Measurements from ENCODE around the gene MBTPS1. TPM values are rescaled to one million over a fixed set of nuclear protein-coding genes. Genes with fewer than 3 reads are reported as not detected.

The MBTPS1 gene
- total and polyA plus RNA-seq, 10 of the 15 experiments (the other 5 are each of a cell fraction or from before 2014, with no cell fraction given): 1.3 to 43.9 (median 35.2) TPM

- TF ChIP-seq GABPA (IDR thresholded peaks at IDR 0.05; ENCODE audit: low read depth) (no peak), ZNF622 (IDR thresholded peaks at IDR 0.05) (no peak), CBX3 (IDR thresholded peaks at IDR 0.05; ENCODE audit: borderline replicate concordance, low read depth) (no peak), MLLT1 (IDR thresholded peaks at IDR 0.05) (no peak), TCF12 (IDR thresholded peaks at IDR 0.05; ENCODE audit: low read depth, low read length) (no peak)
- Histone ChIP-seq H3K27ac (ENCODE audit: control insufficient read depth, insufficient read depth) (no peak overlapping the region), H2AFZ (ENCODE audit: control insufficient read depth, low read depth, low read length) (no peak overlapping the region), H3K9ac (ENCODE audit: control insufficient read depth, insufficient read depth, low read length) (no peak overlapping the region), H3K27me3 (replicated peaks in 1 of 2; ENCODE audit: control insufficient read depth in 2 of 2, insufficient read depth in 2 of 2, low read length in 1 of 2) (no peaks in the 10 kb centered on the region), H3K36me3 (ENCODE audit: control insufficient read depth in 2 of 2, insufficient read depth in 2 of 2, low read length in 1 of 2) (peaks cover 20 to 40% of the 10 kb centered on the region in 2 experiments), H4K20me1 (ENCODE audit: control insufficient read depth, insufficient read depth) (no peaks in the 10 kb centered on the region), H3K9me3 (replicated peaks; ENCODE audit: control insufficient read depth, insufficient read depth, low read length) (no peaks in the 10 kb centered on the region), H3K4me1 (ENCODE audit: control insufficient read depth, insufficient read depth, low read length) (no peaks in the 10 kb centered on the region), H3K4me3 (no peak overlapping the region), H3K4me2 (ENCODE audit: control insufficient read depth, insufficient read depth) (no peak overlapping the region), H3K79me2 (ENCODE audit: control insufficient read depth, insufficient read depth, low read length) (no peaks in the 10 kb centered on the region)
- SMC1A ChIA-PET (ENCODE audit: uncharacterized antibody, unreplicated experiment): interaction anchor here (1.8 to 2.1 kb wide), 2 partner anchors 9 to 19 kb away, joined by 4 to 5 read pairs; no protein-coding TSS in a partner anchor
- no peak for FAIRE-seq
- POLR2A ChIA-PET: no interaction called here
- BruUV-seq (replicated peaks): no TSS peak
- CTCF ChIA-PET: interaction anchor here (0.8 to 1.2 kb wide), 5 partner anchors 8 to 366 kb away, joined by 3 to 4 read pairs (median 3); no protein-coding TSS in a partner anchor
- DNase-seq (ENCODE audit: low read depth, low spot score): no peak
- ATAC-seq: no peak
- RAD21 ChIA-PET (ENCODE audit: unreplicated experiment): no interaction called here
- in situ Hi-C loops (cut with MboI): no loop called here
- 92% methylated on average over 6 of the region's 6 CpGs for WGBS (ENCODE audit: insufficient coverage, insufficient replicate concordance, low lambda C conversion rate, missing lambda C conversion rate)
- intact Hi-C loops (cut with micrococcal nuclease; ENCODE audit: unreplicated experiment): no loop called here
These were observed 47.2 kb downstream of the MBTPS1 start for GRCh38 chr16:84069540-84069939.

GRCh38 chr16:84068783-84069462 lies 47.8 kb downstream of the MBTPS1 start:
- Histone ChIP-seq H3K4me3 (no peak overlapping the region), H4K20me1 (ENCODE audit: control insufficient read depth, insufficient read depth) (no peaks in the 10 kb centered on the region), H3K36me3 (ENCODE audit: control insufficient read depth in 2 of 2, insufficient read depth in 2 of 2, low read length in 1 of 2) (peaks cover 17 to 38% of the 10 kb centered on the region in 2 experiments; a peak in 3 of 4 replicates), H3K9me3 (replicated peaks; ENCODE audit: control insufficient read depth, insufficient read depth, low read length) (no peaks in the 10 kb centered on the region), H2AFZ (ENCODE audit: control insufficient read depth, low read depth, low read length) (no peak overlapping the region), H3K9ac (ENCODE audit: control insufficient read depth, insufficient read depth, low read length) (no peak overlapping the region), H3K79me2 (ENCODE audit: control insufficient read depth, insufficient read depth, low read length) (no peaks in the 10 kb centered on the region), H3K27me3 (replicated peaks in 1 of 2; ENCODE audit: control insufficient read depth in 2 of 2, insufficient read depth in 2 of 2, low read length in 1 of 2) (no peaks in the 10 kb centered on the region), H3K4me1 (ENCODE audit: control insufficient read depth, insufficient read depth, low read length) (no peaks in the 10 kb centered on the region), H3K4me2 (ENCODE audit: control insufficient read depth, insufficient read depth) (no peak overlapping the region), H3K27ac (ENCODE audit: control insufficient read depth, insufficient read depth) (no peak overlapping the region)
- ATAC-seq: no peak
- intact Hi-C loops (cut with micrococcal nuclease; ENCODE audit: unreplicated experiment) (no loop called here), in situ Hi-C loops (cut with MboI) (no loop called here)
- ChIA-PET RAD21 (ENCODE audit: unreplicated experiment) (no interaction called here), POLR2A (no interaction called here), CTCF (interaction anchor here (0.6 to 1.2 kb wide), 3 partner anchors 11 to 16 kb away, joined by 3 read pairs; no protein-coding TSS in a partner anchor), SMC1A (ENCODE audit: uncharacterized antibody, unreplicated experiment) (interaction anchor here (1.8 to 2.1 kb wide), 2 partner anchors 9 to 19 kb away, joined by 4 to 5 read pairs; no protein-coding TSS in a partner anchor)
- BruUV-seq (replicated peaks): no TSS peak
- FAIRE-seq: no peak
- WGBS (ENCODE audit: insufficient coverage, insufficient replicate concordance, low lambda C conversion rate, missing lambda C conversion rate): 85% methylated on average over 13 of the region's 13 CpGs
- no peak for DNase-seq (ENCODE audit: low read depth, low spot score)
- TF ChIP-seq CEBPZ (IDR thresholded peaks at IDR 0.05; ENCODE audit: low read depth, low read length) (no peak), TBL1XR1 (IDR thresholded peaks at IDR 0.05; ENCODE audit: low read depth, low read length) (no peak), RBBP5 (conservative IDR thresholded peaks at IDR 0.05) (no peak), RUNX3 (IDR thresholded peaks at IDR 0.05; ENCODE audit: low read length) (no peak), IRF5 (IDR thresholded peaks at IDR 0.05; ENCODE audit: borderline replicate concordance) (no peak), MEF2B (IDR thresholded peaks at IDR 0.05; ENCODE audit: partially characterized antibody, poor library complexity, severe bottlenecking) (no peak)

Data from GM12878 (cell line).